Fibroblast of lung (primary cell): ENCODE results near the gene PDE4D.

ENCODE experiments used
- CTCF ChIP-seq, 2 donors: IDR thresholded peaks in 1 of 2; conservative IDR thresholded peaks in 1 of 2; 1 replicate in 1 of 2; 2 replicates in 1 of 2; pipeline ENCODE4 v1.5.1; 2011 to 2012; ENCODE audit warnings: low read length in 2 of 2, control low read depth in 1 of 2, inconsistent platforms in 1 of 2, low read depth in 1 of 2, mild to moderate bottlenecking in 1 of 2
- EZH2 ChIP-seq: IDR thresholded peaks from 2 replicates; pipeline ENCODE4 v1.5.1; 2012; ENCODE audit warnings: low read length, control low read depth, mild to moderate bottlenecking; ENCODE audit errors: missing control alignments

GRCh38 chr5:59795141-59795540, 98.4 kb downstream of the PDE4D start:
- TF ChIP-seq EZH2: no peak
- no peak for TF ChIP-seq CTCF (conservative IDR thresholded peaks at IDR 0.05 in 1 of 2, IDR thresholded peaks at IDR 0.05 in 1 of 2; ENCODE audit: low read depth in 1 of 2, low read length in 2 of 2)
